A549 treated with Hydrocortisone at 1 μM for 4 hours (cell line): Measurements from ENCODE around the gene MAP2K6. TPM values are rescaled to one million over a fixed set of nuclear protein-coding genes. Genes with fewer than 3 reads are reported as not detected.

ENCODE experiments used
- total RNA-seq: library from RNA; stranded (reverse); fragments of 200-300 nt; extraction: Qiagen RNA extraction; gene quantifications from 5 replicates; pipeline ENCODE4 v1.2.3, GENCODE V29; 2022

The MAP2K6 gene
- 5.7 to 7.2 TPM (median 6.5 TPM) in 5 replicates for total RNA-seq

DNA sequence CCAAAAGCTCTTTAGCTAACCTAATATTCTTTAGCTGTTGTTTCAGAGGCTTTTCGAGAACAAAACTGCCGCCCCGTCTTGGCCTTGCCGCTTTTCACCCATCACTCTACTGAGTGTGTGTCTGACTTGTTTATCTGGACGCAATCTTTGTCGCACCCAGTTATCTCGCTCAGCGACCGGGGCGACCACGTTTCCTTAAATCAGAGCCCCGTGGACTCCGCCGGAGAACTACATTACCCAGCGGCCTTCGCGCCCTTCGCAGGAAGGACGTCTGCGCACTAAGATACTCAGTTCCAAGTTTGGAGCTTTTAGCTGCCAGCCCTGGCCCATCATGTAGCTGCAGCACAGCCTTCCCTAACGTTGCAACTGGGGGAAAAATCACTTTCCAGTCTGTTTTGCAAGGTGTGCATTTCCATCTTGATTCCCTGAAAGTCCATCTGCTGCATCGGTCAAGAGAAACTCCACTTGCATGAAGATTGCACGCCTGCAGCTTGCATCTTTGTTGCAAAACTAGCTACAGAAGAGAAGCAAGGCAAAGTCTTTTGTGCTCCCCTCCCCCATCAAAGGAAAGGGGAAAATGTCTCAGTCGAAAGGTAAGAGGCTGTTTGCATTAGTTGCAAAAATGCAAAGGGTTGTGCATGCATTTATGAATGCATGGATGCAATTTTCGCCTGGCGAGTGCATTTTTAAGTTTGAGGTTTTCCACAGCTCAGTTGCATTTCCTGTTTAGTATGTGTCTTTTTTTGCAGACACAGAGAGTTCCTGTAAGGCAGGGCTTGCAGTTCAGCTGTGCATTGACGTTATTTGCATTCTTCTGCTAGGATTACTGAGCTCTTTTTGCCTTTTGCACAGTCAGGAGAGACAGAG lies at the start of gene MAP2K6:
TSS of gene MAP2K6 (plus strand) at position 290 of the 867 bp plus-strand sequence. CDS start at position 578, 288 bp downstream.

Other genes starting within 250 kb of the MAP2K6 start
- gene ABCA10, start 185.9 kb upstream of the MAP2K6 start, total RNA-seq = 0.03 to 0.16 TPM (median 0.07 TPM) in 5 replicates
- 2.0 to 2.9 TPM (median 2.4 TPM) in 5 replicates for gene ABCA5, start 87.6 kb upstream of the MAP2K6 start, total RNA-seq